Measurements from ENCODE around the gene RNF166. TPM values are rescaled to one million over a fixed set of nuclear protein-coding genes. Genes with fewer than 3 reads are reported as not detected.

RNF166 gene
- total and polyA plus RNA-seq, 2 of the 13 experiments (the other 11 are each of a cell fraction or from before 2014, with no cell fraction given), result 21.4 to 23.0 TPM

GRCh38 chr16:88723507-88723887, 17.3 kb upstream of the RNF166 start:
- ATAC-seq (no peak), DNase-seq (ENCODE audit: low spot score) (no peak), FAIRE-seq (no peak)
- H3K4me2 ChIP-seq (ENCODE audit: low read depth, low read length), result no peak overlapping the region
- ChIA-PET CTCF (ENCODE audit: low intra/inter-chr PET ratio, low total read pairs) (no interaction called here), POLR2A (no interaction called here)
- TF ChIP-seq IRX3 (CRISPR knock-in tag; IDR thresholded peaks at IDR 0.05; ENCODE audit: borderline replicate concordance, low read depth) (no peak), HOXD1 (CRISPR knock-in tag; IDR thresholded peaks at IDR 0.05) (no peak), ZNF766 (CRISPR knock-in tag; IDR thresholded peaks at IDR 0.05; ENCODE audit: borderline replicate concordance) (no peak), CCAR2 (optimal IDR thresholded peaks at IDR 0.05; ENCODE audit: low read depth, low read length) (no peak), ZNF33B (CRISPR knock-in tag; IDR thresholded peaks at IDR 0.05) (no peak), ASH2L (IDR thresholded peaks at IDR 0.05; ENCODE audit: insufficient read length, low read depth, low read length) (no peak), IKZF4 (CRISPR knock-in tag; IDR thresholded peaks at IDR 0.05; ENCODE audit: borderline replicate concordance, low read depth, not compliant biosample characterization) (no peak), ZNF256 (CRISPR knock-in tag; conservative IDR thresholded peaks at IDR 0.05) (no peak), SRY (CRISPR knock-in tag; IDR thresholded peaks at IDR 0.05) (peak; percentile 40; the same call in 1 of the 2 replicates), ZNF329 (CRISPR knock-in tag; IDR thresholded peaks at IDR 0.05; ENCODE audit: low read depth) (no peak), CEBPB (IDR thresholded peaks at IDR 0.05; ENCODE audit: borderline replicate concordance, low read depth, low read length) (no peak), SAFB2 (CRISPR knock-in tag; IDR thresholded peaks at IDR 0.05; ENCODE audit: borderline replicate concordance, low read depth) (no peak), RFXANK (CRISPR knock-in tag; IDR thresholded peaks at IDR 0.05) (no peak), LBX2 (CRISPR knock-in tag; IDR thresholded peaks at IDR 0.05; ENCODE audit: borderline replicate concordance) (no peak), POLR2G (IDR thresholded peaks at IDR 0.05; ENCODE audit: low read depth, low read length) (0 out of 2 replicates have a peak, but pooled peaks have one; percentile 28), ZNF644 (CRISPR knock-in tag; IDR thresholded peaks at IDR 0.05; ENCODE audit: low read depth) (no peak), ZNF230 (CRISPR knock-in tag; IDR thresholded peaks at IDR 0.05) (no peak), E2F2 (CRISPR knock-in tag; IDR thresholded peaks at IDR 0.05; ENCODE audit: borderline replicate concordance) (no peak), MTERF4 (CRISPR knock-in tag; IDR thresholded peaks at IDR 0.05) (no peak), HOXA9 (CRISPR knock-in tag; IDR thresholded peaks at IDR 0.05; ENCODE audit: borderline replicate concordance) (0 out of 2 replicates have a peak, but pooled peaks have one; percentile 9), CBX5 (CRISPR knock-in tag; IDR thresholded peaks at IDR 0.05; ENCODE audit: borderline replicate concordance) (no peak), NONO (IDR thresholded peaks at IDR 0.05) (no peak), NONO (CRISPR knock-in tag; conservative IDR thresholded peaks at IDR 0.05) (no peak)
- no peaks in the 10 kb centered on the region for H3K27me3 ChIP-seq (ENCODE audit: control insufficient read depth in 1 of 2, insufficient read depth in 2 of 2, low read length in 2 of 2)
- no peaks in the 10 kb centered on the region for H3K9me3 ChIP-seq (ENCODE audit: low read length)
- H3K4me3 ChIP-seq (replicated peaks in 1 of 3; ENCODE audit: insufficient read depth in 1 of 3, low read depth in 2 of 3, low read length in 3 of 3), result no peak overlapping the region
- no peak overlapping the region for H3K27ac ChIP-seq (ENCODE audit: extremely low read length, insufficient read depth, low read length)
- H3K9ac ChIP-seq (ENCODE audit: insufficient read depth, low read depth, low read length), result no peak overlapping the region
- H3K79me2 ChIP-seq (ENCODE audit: insufficient read depth, low read length), result no peaks in the 10 kb centered on the region
- intact Hi-C loops (cut with micrococcal nuclease; ENCODE audit: unreplicated experiment) (no loop called here), in situ Hi-C loops (cut with HindIII; ENCODE audit: extremely low pct_ligation_motif_present, low pct_unique_long_range_greater_than_20kb) (no loop called here)
- peaks cover 70 to 92% of the 10 kb centered on the region in 2 experiments; a peak in 4 of 5 replicates for H3K36me3 ChIP-seq (replicated peaks in 1 of 2; ENCODE audit: control insufficient read depth in 1 of 2, insufficient read depth in 2 of 2, low read length in 2 of 2)
- WGBS (ENCODE audit: low lambda C conversion rate), result 100% methylated on average over 3 of the region's 8 CpGs
- no TSS peak for BruUV-seq (replicated peaks)
- H2AFZ ChIP-seq (ENCODE audit: low read length), result no peak overlapping the region
- H3K4me1 ChIP-seq (ENCODE audit: insufficient read depth, low read length), result no peaks in the 10 kb centered on the region
- H4K20me1 ChIP-seq (ENCODE audit: insufficient read depth, low read length), result no peaks in the 10 kb centered on the region
